Jurkat, Clone E6-1 (cell line): ENCODE measurements around the gene RDH5.

ENCODE experiments used
- DNase-seq: peaks from one replicate; pipeline ENCODE4 v3.0.0-alpha.2; 2011; ENCODE audit warnings: low read depth, low spot score
- H3K4me3 ChIP-seq: 2 replicates; pipeline ENCODE4 v1.5.1; 2011; ENCODE audit warnings: mild to moderate bottlenecking, low read length, control low read depth, moderate library complexity

RDH5 gene

DNA sequence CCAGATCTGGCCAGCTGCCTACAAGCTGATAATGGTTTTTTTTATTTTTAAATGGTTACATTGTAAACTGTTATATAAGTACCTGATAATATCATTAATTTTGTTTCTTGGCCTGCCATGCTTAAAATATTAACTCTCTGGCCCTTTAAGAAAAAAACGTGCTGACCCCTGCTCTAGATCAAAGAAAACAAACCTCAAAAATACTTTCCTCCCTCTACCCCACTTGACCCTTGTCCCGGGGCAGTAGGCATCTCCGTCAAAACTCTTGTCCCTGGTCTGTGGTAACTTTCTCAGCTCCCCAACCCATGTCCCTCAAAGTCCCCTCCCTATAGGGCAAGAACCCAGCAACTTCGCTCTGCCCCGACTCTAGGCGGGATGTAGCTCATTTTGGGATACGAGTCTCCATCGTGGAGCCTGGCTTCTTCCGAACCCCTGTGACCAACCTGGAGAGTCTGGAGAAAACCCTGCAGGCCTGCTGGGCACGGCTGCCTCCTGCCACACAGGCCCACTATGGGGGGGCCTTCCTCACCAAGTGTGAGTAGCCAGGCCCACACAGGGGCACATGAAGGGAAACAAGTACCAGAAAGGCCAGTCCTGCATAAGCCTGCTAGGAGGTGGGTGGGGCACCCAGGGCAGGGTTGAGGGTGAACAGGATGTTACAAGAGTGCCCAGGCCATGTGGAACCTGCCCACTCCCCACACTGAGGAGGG is 3.5 kb downstream of the RDH5 start:
- DNase-seq = no peak
- no peak overlapping the region for H3K4me3 ChIP-seq

DNA sequence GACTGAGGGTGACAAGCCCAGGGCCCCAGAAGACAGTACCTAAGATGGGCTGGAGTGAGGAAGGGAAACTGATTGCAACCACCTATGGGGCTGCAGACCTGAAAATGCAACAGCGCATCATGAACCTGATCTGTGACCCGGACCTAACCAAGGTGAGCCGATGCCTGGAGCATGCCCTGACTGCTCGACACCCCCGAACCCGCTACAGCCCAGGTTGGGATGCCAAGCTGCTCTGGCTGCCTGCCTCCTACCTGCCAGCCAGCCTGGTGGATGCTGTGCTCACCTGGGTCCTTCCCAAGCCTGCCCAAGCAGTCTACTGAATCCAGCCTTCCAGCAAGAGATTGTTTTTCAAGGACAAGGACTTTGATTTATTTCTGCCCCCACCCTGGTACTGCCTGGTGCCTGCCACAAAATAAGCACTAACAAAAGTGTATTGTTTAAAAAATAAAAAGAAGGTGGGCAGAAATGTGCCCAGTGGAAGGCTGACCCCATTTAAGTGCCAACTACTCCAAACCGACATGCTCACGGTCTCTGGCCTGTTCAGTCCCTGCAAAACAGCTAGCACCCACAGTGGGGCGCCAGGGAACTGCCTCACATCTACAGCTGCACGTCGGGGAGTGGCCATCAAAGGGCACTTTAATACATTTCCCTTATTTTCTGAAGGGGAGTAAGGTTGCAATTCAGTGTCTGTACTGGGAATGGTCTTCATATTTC is 4.2 kb downstream of the RDH5 start:
- no peak for DNase-seq
- no peak overlapping the region for H3K4me3 ChIP-seq

DNA sequence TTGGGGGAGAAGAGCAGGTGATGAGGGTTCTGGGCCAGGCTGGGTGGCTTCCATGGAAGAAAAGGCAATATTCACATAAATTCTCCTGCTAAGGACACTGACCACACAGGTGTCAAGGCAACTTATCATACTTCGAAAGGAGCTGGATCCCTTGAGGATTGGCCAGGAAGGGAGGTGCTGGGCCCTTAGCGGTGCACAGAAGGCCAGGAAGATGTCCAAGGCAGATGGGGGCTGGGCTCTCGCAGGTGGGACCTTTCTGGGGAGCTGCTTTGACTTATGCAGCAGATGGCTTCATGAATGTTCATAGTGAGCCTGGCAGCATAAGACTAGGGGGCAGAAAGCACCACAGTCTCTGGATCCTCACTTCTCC is 4.7 kb downstream of the RDH5 start:
- no peak overlapping the region for H3K4me3 ChIP-seq
- no peak for DNase-seq

DNA sequence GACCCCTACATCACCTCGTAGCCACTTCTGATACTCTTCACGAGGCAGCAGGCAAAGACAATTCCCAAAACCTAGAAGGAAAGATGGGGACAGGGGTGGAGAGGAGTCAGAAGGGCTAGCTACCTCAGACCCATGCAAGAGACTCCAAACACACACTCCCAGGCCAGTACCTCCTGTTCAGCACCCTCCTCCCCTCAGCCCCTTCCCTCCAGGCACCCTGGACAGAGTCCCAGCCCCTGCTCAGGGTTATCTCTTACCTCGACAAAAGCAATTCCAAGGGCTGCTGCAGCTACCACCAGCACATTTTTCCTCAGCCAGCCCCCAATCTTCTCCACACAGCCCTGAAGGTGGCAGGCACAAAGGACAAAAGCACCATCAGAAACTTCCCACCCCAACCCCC is 5.4 kb downstream of the RDH5 start:
- no peak overlapping the region for H3K4me3 ChIP-seq
- no peak for DNase-seq

DNA sequence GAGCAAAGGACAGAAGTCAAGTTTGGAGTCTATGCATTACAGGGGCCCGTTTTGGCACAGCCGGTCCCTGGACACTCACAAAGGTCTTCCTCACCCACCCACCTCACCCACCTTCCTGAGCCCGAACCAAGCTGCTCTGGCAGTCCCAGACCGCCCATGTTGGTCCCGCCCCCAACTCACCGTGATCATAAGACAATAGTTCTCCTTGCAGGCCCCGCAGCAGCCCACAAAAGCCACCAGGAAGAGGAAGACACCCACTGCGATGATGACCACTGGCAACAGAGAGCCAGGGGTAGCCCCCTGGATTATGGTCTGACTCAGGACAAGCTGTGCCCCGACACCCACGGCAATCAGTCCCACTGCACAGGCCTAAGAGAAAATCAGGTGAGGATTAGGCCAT is 6.8 kb downstream of the RDH5 start:
- no peak overlapping the region for H3K4me3 ChIP-seq
- DNase-seq = no peak

DNA sequence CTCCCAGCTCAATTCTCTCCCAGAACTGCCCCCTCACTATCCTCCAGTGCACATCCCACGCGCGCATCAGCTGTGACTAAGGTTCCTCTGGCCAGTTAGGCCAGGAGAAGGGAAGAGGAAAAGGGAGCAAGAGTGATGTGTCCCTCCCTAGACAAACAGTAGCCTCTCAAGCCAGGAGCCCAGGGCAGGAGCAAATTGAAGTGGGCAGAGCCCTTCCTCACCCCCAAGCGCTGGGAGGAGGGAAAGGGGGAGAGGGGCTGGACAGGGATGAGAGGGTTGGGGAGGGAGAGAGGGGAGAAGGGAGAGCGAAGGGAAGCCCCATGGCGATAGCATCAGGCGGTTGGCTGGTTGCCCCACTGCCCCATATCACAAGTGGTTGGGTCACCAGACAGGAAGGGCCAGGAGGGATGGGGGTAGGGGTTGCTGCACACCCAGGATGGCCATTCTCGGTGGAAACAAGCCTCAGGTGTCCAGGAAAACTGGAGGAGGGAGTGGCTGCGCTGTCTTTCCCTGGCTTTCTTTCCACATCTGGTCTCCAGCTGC is 7.5 kb downstream of the RDH5 start:
- no peak for DNase-seq
- H3K4me3 ChIP-seq = peak overlapping the region; percentile 86

DNA sequence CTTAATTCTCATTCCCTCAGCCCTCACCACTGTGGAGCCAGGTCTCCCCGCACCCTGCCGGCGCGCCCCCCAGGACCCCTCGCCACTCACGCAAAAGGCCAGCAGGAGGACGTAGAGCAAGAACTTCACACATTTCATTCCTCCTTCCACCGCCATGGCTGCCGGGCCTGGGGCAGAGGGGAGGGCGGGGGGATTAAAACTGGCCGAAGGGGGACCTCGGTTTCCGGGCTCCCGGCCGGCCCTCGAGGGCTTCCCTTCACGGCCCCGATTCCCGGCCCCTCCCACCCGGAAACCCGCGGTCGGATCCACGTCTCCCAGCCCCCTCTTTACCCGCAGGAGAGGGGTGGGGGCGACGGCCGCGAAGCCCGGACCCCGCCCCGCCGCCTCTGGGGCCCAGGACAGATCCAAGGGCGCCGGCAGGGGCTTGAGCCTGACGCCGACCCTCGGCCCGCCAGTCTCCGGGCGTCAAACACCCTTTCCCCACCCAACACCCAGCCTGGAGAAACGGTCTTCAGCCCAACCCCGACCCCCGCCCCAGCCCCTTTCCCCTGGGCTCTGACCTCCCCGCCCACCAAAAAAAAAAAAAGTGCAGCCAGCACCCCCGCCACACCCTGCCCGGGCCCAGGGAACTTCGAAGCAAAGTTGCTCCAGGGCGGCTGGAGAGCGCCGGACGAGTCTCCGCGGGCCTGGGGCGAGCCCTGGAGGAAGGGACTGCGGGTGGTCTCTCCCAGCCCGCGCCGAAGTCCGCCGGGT is 8.2 kb downstream of the RDH5 start:
- DNase-seq = no peak
- peak overlapping the region; percentile 86 for H3K4me3 ChIP-seq

DNA sequence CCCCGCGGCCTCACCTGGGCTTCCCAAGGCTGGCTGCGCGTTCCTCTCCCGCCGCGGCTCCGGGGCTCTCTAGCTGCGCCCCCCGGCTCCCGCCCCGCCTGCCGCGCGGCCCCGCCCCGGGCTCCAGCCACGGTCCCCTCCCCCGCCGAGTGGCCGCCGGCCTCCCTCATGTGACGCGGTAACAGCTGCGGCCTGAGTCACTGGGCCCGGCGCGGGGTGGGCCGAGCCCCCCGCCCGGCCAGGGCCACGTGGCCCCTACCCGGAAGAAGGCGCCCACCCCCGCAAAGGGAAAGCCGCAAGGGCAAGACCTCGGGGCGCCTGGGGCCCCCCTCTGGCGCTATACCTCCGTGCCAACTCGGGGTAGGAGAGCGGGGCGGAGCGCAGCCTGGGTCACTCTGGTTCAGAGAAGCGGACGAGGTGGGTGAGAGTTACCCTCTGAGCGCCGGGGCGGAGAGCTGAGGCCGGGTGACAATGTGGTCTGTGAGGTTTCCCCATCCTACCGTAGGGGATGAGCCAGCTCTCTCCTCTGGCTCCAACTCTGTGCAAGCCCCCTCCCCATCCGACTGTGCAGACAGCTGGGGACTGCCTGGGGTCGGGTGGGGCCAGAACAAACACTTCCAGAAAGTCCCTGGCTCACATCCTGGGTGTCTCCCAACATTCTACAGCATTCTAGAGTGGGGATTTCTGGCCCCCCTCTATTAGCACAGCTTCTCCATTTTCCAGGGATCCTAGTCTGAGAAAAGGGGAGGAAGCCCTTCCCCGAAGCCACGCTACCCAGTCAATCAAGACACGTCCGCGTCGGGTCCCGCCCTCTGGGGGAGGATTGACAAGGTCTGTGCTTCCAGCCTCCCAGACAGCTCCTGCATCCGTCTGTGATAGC is 9.0 kb downstream of the RDH5 start, which contains the start of gene CD63:
CD63 (minus strand) TSS at position 71 of the 880 bp plus-strand sequence. CDS start 668 bp downstream, outside the sequence.
- peak; percentile 67 for DNase-seq
- H3K4me3 ChIP-seq = peak within 1 kb of the TSS; percentile 86

DNA sequence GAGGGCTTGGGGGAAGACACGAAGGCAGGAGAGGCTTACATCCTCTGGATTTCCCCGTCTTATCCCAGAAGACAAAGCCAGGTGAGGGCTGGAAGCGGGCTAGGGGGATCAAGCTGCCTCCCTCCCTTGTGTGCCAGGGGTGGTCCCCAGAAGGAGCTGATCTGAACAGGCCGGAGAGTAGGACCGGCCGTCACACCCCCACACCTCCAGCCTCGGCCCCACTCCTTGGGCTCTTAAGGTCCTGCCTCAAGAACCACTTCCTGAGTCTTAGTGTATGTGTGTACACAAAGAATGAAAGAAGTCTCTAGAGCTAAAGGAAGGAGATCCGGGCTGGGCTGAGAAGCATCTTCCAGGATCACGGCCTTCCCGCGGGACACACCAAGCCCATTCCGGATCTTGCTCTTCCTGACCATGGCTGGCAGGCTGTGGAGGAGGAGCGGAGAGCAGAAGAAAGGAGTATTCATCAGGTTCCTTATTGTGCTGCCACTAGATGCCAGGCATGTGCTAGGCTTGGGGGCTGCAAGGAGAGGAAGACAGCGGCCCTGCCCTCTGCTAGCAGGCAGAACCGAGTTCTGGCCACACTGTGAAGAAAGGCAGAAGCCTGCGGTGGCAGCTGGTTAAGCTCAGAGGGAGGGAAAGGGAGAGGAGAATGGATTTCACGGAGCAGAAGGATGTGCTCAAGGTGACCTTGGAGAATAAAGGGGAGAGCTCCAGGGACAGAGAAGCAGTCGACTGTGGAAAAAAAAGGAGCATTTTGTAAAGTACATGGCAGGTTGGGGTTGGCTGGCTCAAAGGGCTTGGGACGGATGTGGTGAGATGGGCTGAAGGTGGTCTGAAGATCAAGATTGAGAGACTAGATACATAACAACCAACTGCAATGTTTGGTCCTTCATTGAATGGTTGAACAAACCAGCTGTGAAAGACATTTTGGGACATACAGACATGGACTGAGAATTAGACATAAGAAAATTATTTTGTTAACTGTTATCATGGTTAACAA is 9.9 kb downstream of the RDH5 start:
- H3K4me3 ChIP-seq = peak overlapping the region; percentile 86
- DNase-seq = no peak

DNA sequence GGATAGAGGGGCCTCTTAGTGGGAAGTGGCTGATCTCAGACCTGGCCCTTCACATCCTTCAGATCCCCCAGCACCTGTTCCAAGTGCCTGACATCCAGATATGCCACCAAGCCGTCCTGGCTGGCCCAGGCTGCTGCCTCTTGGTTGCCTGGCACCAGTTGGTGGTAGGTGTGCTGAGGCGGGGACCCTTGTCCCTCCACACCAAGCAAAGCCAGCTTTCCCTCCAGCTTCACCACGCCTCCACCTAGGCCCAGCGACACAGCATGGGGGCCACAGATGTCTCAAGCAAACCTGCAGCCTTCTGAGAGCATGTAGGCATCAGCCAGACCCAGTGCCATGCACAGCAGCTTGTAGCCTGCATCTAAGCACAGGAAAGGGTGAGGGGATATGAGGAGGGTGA is 12.1 kb downstream of the RDH5 start:
- H3K4me3 ChIP-seq = no peak overlapping the region
- DNase-seq = no peak

DNA sequence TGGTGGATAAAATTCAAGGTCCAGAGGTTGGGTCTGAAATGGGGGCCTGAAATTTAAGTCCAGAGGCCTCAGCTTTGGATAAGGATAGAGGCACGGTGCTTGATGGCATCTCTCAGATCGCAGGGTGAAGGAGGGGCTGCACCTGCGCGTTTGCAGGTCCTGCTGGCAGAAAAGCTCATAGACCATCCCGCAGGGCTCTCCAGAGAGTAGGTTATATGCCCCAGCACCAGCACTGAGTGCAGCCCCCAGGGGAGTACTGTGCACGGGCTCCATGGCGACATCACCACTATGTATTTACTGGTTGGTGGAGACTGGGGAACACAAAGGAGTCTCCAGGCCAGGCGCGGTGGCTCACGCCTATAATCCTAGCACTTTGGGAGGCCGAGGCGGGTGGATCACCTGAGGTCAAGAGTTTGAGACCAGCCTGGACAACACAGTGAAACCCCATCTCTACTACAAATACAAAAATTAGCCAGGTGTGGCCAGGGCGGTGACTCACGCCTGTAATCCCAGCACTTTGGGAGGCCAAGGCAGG is 12.9 kb downstream of the RDH5 start:
- H3K4me3 ChIP-seq = no peak overlapping the region
- DNase-seq = no peak

DNA sequence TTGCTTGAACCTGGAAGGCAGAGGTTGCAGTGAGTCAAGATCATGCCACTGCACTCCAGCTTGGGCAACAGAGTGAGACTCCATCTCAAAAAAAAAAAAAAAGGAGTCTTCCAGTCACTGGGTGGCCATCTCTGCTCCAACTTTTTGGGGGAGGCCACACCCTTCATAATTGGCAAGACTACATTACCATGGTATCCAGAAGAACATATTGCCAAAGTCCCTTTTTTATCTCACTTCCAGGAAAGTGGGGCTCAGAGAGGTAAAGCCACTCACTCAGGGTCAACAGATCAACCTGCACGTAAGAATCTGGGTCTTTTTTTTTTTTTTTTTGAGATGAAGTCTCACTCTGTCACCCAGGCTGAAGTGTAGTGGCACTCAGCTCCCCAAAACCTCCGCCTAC is 13.7 kb downstream of the RDH5 start:
- no peak overlapping the region for H3K4me3 ChIP-seq
- DNase-seq = no peak

DNA sequence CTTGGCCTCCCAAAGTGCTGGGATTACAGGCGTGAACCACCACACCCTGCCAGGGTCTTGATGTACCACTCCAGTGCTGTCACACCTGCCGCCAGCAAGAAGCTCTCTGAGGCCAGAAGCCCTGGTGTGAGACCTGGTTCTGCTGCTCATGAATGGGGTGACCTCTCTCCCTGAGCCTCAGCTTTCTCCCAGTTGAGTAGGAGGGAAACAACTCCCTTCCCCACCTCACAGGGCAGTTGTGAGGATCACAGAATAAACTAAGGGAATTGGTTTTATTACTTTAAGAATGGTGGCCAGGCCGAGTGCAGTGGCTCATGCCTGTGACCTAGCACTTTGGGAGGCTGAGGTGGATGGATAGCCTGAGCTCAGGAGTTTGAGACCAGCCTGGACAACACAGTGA is 14.4 kb downstream of the RDH5 start:
- H3K4me3 ChIP-seq = no peak overlapping the region
- DNase-seq = no peak

DNA sequence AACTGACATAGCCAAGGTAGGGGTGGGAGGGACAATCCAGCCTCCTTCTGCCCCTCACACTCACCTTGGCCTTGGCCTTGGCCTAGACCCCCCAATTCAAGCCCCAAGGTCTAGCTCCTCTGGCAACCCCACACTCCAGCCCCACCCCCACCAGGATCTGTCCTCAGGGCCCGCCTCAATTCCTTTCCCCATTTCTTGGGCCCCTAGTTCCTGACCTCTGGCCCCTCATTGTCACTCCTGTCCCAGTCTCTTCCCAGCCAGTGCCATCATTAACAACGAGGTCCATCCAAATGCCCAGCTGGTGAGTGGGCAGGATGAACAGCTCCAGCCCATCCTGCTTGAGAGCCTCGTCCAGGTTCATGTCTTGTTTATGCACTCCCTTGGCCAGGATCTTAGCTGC is 15.9 kb downstream of the RDH5 start:
- H3K4me3 ChIP-seq = no peak overlapping the region
- no peak for DNase-seq

DNA sequence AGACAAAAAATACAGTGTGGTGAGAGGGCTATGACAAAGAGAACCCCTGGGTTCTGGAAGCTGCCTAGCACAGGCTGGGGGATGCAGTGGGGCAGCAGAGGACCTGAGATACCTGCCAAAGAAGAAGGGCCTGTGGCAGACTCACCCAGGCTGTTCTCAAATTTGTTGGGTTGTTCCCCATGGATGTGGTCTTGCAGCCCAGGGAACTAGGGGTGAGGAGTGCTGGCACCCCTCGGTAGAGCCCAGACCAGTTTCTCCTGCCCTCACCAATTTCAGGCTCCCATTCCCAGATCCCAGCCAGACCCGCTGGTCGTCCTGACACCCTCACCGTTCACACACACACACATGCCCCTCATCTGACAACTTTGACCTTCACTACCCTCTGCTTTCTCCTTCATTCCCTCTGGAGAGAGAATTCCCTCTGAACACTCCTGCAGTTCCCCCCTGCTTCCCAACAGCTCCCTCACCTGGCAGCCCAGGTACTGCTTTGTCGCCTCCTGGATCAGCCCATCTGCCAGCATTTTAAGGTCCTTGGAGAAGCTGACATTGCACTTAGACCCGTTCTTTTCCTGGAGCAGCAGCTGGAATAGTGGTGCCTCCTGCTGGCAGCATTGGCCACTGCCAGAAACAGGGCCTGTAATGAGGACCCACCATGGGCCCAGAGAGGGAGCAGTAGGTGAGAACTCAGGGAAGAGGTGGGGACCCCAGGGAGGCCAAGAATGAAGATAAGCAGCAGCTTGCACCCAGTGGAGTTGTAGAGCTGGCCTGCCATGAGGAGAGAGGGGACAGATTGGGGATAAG is 16.8 kb downstream of the RDH5 start:
- 0 out of 2 replicates have a peak overlapping the region, but pooled peaks have one; percentile 73 for H3K4me3 ChIP-seq

DNA sequence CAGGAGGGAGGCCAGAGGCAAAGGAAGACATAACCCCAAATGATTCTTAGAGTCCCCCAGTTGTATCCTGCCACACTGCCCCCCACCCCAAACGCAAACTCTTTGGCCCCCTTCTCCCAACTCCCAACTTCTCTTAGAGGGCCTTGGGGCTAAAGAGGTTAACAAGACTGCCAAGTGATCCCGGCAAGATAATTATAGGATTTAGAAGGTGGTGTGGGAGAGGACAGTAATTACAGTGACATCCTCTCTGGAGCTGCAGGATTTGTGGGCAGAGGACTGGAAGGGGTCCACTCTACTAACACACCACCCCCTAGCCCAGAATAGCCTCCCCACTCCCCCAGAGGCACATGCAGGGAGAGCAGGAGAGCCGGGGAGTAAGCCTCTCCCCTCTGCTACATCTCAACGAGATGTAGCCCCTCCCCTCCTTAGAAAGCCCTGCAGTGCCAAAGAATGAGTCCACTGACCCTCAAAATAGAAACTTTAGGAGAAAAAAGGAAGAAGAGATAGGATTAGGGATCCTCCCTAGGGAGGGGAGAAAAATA is 17.5 kb downstream of the RDH5 start:
- peak overlapping the region; percentile 73 for H3K4me3 ChIP-seq
- DNase-seq = no peak

More for the DNA sequence above, 16.8 kb downstream of the RDH5 start:
- no peak for DNase-seq
